GM18498 (cell line): ENCODE data around the gene FKRP.
A peak's percentile ranks its signal among the peaks of the same experiment; 100 is the strongest.

Source experiments
- ATAC-seq: cut with Tn5 transposase; IDR thresholded peaks from one replicate; pipeline ENCODE4 v1.9.1; 2021; ENCODE audit warnings: mild to moderate bottlenecking, moderate library complexity; ENCODE audit not compliant: unreplicated experiment

Gene FKRP

GRCh38 chr19:46731584-46731983, 14.3 kb upstream of the FKRP start:
- no peak for ATAC-seq

GRCh38 chr19:46732172-46732938, 13.5 kb upstream of the FKRP start:
- ATAC-seq, result no peak

GRCh38 chr19:46732966-46733689, 12.7 kb upstream of the FKRP start:
- ATAC-seq, result no peak

GRCh38 chr19:46733690-46734292, 12.1 kb upstream of the FKRP start:
- ATAC-seq, result no peak

- ATAC-seq, result no peak
Measured at GRCh38 chr19:46736531-46737297, 9.1 kb upstream of the FKRP start.

DNA sequence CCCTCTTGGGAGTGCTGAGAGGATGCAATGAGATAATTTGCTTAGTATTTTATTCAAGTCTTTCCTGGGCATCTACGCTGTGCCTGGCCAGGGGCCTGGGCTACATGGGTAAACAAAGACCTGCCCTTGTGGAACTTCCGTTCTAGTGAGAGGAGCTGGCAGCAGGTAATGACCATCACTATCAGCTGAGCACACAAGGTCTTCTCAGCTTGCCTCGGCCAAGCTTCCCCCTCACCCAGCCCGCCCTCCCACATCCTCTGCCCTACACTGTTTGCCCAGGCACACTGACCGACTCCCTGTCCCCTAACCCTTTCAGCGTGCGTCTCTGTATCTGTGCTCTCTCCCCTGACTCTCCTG, 8.6 kb upstream of the FKRP start:
- no peak for ATAC-seq

- no peak for ATAC-seq
Measured at GRCh38 chr19:46737761-46738171, 8.1 kb upstream of the FKRP start.

GRCh38 chr19:46739290-46739771, 6.5 kb upstream of the FKRP start:
- no peak for ATAC-seq

DNA sequence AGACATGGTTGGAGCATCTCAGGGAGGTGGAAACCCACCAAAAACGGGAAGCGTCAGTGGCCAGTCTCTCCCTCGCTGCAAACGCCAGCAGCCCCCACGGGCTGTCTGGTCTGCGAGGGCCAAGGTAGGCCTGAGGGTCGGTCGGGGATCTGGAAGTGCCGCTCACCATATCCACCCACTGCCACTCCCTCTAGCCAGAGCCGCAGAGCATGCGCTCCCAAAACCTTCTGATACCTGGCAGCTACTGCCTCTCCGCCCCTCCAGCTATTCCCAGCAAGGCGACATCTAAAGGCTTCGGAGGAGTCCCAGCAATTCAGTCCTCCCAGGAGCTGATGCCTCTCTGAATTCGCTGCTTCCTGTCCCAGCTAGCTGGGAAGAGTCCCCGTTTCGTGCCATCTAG, 4.4 kb upstream of the FKRP start:
- no peak for ATAC-seq

GRCh38 chr19:46742926-46743480, 2.9 kb upstream of the FKRP start:
- ATAC-seq, result no peak

DNA sequence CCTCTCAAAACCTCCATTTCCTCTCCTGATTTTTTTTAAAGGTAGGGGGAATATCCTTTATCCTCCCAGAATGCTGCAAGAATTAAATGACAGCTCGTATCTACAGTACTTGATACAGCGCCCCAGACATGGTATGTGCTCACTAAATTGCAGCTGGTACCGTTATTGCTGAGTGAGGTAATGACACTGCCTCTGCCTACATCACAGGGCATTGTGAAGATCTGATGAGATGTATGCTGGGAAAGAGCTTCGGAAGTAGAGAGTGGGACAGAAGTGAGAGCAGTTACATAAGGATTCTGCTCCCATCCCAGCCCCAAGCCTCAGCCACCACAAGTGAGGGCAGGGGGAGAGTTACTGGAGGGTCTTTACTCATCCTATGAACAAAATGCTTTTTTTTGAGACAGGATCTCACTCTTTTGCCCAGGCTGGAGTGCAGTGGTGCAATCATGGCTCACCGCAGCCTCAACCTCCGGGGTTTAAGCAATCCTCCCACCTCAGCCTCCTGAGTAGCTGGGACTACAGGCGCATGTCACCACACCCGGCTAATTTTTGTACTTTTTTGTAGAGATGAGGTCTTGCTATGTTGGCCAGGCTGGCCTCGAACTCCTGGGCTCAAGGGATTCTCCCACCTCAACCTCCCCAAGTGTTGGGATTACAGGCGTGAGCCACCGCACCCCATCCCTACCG, 1.7 kb upstream of the FKRP start:
- ATAC-seq, result no peak

GRCh38 chr19:46745030-46745429, 827 bp upstream of the FKRP start:
- ATAC-seq, result no peak

- ATAC-seq, result peak; percentile 66
Measured at GRCh38 chr19:46746281-46747057, 612 bp downstream of the FKRP start, which contains the start of gene STRN4. STRN4 (minus strand) TSS chr19:46746450; CDS start chr19:46746430, 20 bp downstream.

DNA sequence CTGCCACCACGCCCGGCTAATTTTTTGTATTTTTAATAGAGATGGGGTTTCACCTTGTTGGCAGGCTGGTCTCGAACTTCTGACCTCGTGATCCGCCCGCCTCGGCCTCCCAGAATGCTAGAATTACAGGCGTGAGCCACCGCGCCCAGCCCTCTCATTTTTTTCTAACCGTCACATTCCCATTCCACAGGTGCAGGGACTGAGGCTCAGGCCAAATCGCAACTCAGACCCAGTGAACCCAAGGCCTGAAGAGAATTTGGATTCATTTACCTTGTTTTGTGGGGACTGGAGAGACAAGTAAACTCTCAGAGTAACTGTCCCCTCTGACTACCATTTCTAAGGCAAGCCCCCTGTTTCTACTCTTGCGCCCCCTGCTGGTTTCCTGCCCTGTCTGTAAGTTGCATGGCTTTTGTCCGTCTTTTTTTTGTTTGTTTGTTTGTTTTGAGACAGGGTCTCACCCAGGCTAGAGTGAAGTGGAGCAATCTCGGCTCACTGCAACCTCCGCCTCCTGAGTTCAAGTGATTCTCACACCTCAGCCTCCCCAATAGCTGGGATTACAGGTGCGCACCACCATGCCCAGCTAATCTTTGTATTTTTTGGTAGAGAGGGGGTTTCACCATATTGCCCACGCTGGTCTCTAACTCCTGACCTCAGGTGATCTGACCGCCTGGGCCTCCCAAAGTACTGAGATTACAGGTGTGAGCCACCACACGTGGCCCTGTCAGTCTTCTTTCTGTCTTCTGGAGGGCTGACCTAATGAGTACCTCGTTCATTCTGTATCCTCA, 2.7 kb downstream of the FKRP start:
- ATAC-seq, result no peak

DNA sequence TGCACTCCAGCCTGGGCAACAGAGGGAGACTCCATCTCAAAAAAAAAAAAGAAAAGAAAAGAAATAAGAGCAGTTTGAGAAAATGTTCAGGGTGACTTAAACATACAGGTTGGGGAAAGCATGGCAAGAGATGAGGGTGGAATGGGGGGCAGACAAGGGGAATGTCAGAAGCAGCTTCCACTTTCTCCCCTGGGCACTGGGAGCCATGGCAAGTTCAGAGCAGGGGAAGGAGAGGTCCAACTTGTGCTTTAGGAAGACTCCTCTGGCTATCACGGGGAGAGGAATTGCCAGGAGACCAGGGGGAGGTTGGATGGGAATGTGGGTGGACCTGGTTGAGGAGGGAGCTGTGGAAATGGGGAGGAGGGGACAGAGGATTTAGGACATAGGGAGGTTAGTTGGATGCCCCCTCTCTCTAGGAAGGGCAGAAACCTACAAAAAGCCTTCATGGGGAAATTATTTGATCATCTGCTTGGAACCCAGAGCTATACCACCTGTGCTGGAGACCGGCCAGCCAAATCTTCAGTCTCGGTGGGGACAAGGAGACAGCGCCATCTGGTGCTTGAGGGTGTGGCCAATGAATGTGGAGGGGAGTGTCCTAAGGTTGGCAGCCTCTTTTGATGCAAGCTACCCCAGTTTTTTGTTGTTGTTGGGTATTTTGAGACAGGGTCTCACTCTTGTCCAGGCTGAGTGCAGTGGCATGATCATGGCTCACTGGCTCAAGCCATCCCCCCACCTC, 7.7 kb downstream of the FKRP start:
- no peak for ATAC-seq

DNA sequence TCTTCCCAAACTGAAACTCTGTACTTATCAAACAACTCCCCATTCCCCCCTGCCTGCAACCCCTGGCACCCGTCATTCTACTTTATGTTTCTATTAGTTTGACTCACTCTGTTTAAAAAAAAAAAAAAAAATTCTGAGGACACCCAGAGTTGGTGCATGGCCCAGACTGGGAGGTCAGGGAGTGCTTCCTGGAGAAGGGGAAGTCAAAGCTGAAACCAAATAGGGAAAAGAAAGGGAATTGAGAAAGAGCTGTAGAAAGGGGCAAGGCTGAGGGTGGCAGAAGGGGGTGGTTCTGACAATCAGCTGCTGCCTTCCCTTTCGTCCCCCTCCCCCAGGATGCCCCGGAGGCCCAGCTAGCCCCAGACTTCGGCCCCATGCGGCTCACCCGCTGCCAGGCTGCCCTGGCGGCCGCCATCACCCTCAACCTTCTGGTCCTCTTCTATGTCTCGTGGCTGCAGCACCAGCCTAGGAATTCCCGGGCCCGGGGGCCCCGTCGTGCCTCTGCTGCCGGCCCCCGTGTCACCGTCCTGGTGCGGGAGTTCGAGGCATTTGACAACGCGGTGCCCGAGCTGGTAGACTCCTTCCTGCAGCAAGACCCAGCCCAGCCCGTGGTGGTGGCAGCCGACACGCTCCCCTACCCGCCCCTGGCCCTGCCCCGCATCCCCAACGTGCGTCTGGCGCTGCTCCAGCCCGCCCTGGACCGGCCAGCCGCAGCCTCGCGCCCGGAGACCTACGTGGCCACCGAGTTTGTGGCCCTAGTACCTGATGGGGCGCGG, 9.4 kb downstream of the FKRP start:
- no peak for ATAC-seq

GRCh38 chr19:46755853-46756543, 10.1 kb downstream of the FKRP start:
- ATAC-seq, result no peak
